SK-N-SH treated with all-trans-retinoic acid at 6 μM for 48 hours (cell line): ENCODE data around the gene CBX7.

ENCODE experiments used
- ATAC-seq: fragments of 200-7000 bp; cut with Tn5 transposase; 3 replicates; pipeline ENCODE4 v1.9.1; 2020; ENCODE audit warnings: mild to moderate bottlenecking, moderate library complexity
- ARNTL ChIP-seq: fragments of 450-650 bp; formaldehyde crosslinking; IDR thresholded peaks from 2 replicates; pipeline ENCODE4 v1.5.0; 2020; ENCODE audit warnings: low read depth, mild to moderate bottlenecking, moderate library complexity, borderline replicate concordance
- BACH2 ChIP-seq: fragments of 250-450 bp; sonication (Bioruptor Pico); IDR thresholded peaks from 2 replicates; pipeline ENCODE4 v1.9.0; 2021; ENCODE audit warnings: mild to moderate bottlenecking, borderline replicate concordance
- CREB5 ChIP-seq: fragments of 250-450 bp; sonication (Bioruptor Pico); IDR thresholded peaks from 2 replicates; pipeline ENCODE4 v1.5.1; 2020; ENCODE audit warnings: low read depth, mild to moderate bottlenecking, moderate library complexity
- CSDC2 ChIP-seq: fragments of 250-450 bp; sonication (Bioruptor Pico); IDR thresholded peaks from 2 replicates; pipeline ENCODE4 v1.5.0; 2020; ENCODE audit warnings: mild to moderate bottlenecking, moderate library complexity
- CSRNP3 ChIP-seq: fragments of 250-450 bp; sonication (Bioruptor Pico); IDR thresholded peaks from 2 replicates; pipeline ENCODE4 v1.5.1; 2021; ENCODE audit warnings: mild to moderate bottlenecking, moderate library complexity
- ESRRG ChIP-seq: fragments of 250-450 bp; sonication (Bioruptor Pico); IDR thresholded peaks from 2 replicates; pipeline ENCODE4 v1.6.1; 2021; ENCODE audit warnings: mild to moderate bottlenecking
- ISL1 ChIP-seq: fragments of 250-450 bp; sonication (Bioruptor Pico); IDR thresholded peaks from 2 replicates; pipeline ENCODE4 v2.1.2; 2022; ENCODE audit warnings: mild to moderate bottlenecking, moderate library complexity
- OSR1 ChIP-seq: fragments of 250-450 bp; sonication (Bioruptor Pico); IDR thresholded peaks from 2 replicates; pipeline ENCODE4 v1.8.0; 2022; ENCODE audit warnings: moderate library complexity, mild to moderate bottlenecking, inconsistent platforms
- PATZ1 ChIP-seq: fragments of 250-450 bp; sonication (Bioruptor Pico); IDR thresholded peaks from 2 replicates; pipeline ENCODE4 v1.8.0; 2020; ENCODE audit warnings: mild to moderate bottlenecking, moderate library complexity, borderline replicate concordance
- PPARA ChIP-seq: fragments of 250-450 bp; sonication (Bioruptor Pico); IDR thresholded peaks from 2 replicates; pipeline ENCODE4 v1.5.0; 2020; ENCODE audit warnings: mild to moderate bottlenecking, borderline replicate concordance
- SNAI2 ChIP-seq: fragments of 250-450 bp; sonication (Bioruptor Pico); IDR thresholded peaks from 2 replicates; pipeline ENCODE4 v1.5.0; 2020; ENCODE audit warnings: mild to moderate bottlenecking, moderate library complexity
- TSHZ2 ChIP-seq: fragments of 250-450 bp; sonication (Bioruptor Pico); IDR thresholded peaks from 2 replicates; pipeline ENCODE4 v1.5.0; 2020; ENCODE audit warnings: mild to moderate bottlenecking, moderate library complexity
- ZC3H10 ChIP-seq: fragments of 250-450 bp; sonication (Bioruptor Pico); IDR thresholded peaks from 2 replicates; pipeline ENCODE4 v1.5.1; 2021; ENCODE audit warnings: mild to moderate bottlenecking, moderate library complexity
- ZFP30 ChIP-seq: fragments of 450-650 bp; formaldehyde crosslinking; IDR thresholded peaks from 2 replicates; pipeline ENCODE4 v1.5.0; 2022; ENCODE audit warnings: mild to moderate bottlenecking, moderate library complexity
- ZNF565 ChIP-seq: fragments of 450-650 bp; formaldehyde crosslinking; conservative IDR thresholded peaks from 2 replicates; pipeline ENCODE4 v1.5.0; 2020; ENCODE audit warnings: low read depth, mild to moderate bottlenecking, moderate library complexity
- ZNF70 ChIP-seq: fragments of 450-650 bp; formaldehyde crosslinking; IDR thresholded peaks from 2 replicates; pipeline ENCODE4 v1.5.0; 2020; ENCODE audit warnings: mild to moderate bottlenecking, moderate library complexity
- ZNF8 ChIP-seq: fragments of 450-650 bp; formaldehyde crosslinking; IDR thresholded peaks from 2 replicates; pipeline ENCODE4 v1.5.0; 2020; ENCODE audit warnings: mild to moderate bottlenecking, moderate library complexity

Gene CBX7

GRCh38 chr22:39144101-39144767 lies 8.2 kb downstream of the CBX7 start (continued):
- TF ChIP-seq ZNF70 (CRISPR knock-in tag) (no peak), CREB5 (CRISPR knock-in tag) (no peak)

GRCh38 chr22:39142088-39142680 lies 10.3 kb downstream of the CBX7 start:
- ATAC-seq: no peak
- TF ChIP-seq PATZ1 (CRISPR knock-in tag) (no peak), CSDC2 (CRISPR knock-in tag) (no peak), ZFP30 (CRISPR knock-in tag) (no peak), ARNTL (CRISPR knock-in tag) (no peak), SNAI2 (CRISPR knock-in tag) (no peak), ISL1 (CRISPR knock-in tag) (no peak)

- TF ChIP-seq ARNTL (CRISPR knock-in tag): no peak
- TF ChIP-seq CREB5 (CRISPR knock-in tag): no peak
- no peak for TF ChIP-seq ZNF8 (CRISPR knock-in tag)
- no peak for TF ChIP-seq ZNF565
- TF ChIP-seq ESRRG (CRISPR knock-in tag): no peak
- TF ChIP-seq CSDC2 (CRISPR knock-in tag): no peak
- no peak for TF ChIP-seq PPARA
- TF ChIP-seq TSHZ2: no peak
- no peak for TF ChIP-seq SNAI2 (CRISPR knock-in tag)
- TF ChIP-seq ISL1 (CRISPR knock-in tag): no peak
- no peak for TF ChIP-seq CSRNP3 (CRISPR knock-in tag)
- no peak for TF ChIP-seq ZNF70 (CRISPR knock-in tag)
- no peak for TF ChIP-seq ZC3H10 (CRISPR knock-in tag)
- TF ChIP-seq PATZ1 (CRISPR knock-in tag): no peak
- TF ChIP-seq OSR1 (CRISPR knock-in tag): no peak
- TF ChIP-seq BACH2 (CRISPR knock-in tag): no peak
- TF ChIP-seq, all 23 proteins: peak for 0
- no peak for ATAC-seq
Observed at GRCh38 chr22:39139933-39140332, 12.5 kb downstream of the CBX7 start.
